ENCODE results near the gene STARD9. TPM values are rescaled to one million over a fixed set of nuclear protein-coding genes. Genes with fewer than 3 reads are reported as not detected.
A peak's percentile ranks its signal among the peaks of the same experiment; 100 is the strongest.

The STARD9 gene
- total and polyA plus RNA-seq, 9 of the 15 experiments (the other 6 are each of a cell fraction or from before 2014, with no cell fraction given), result 0.45 to 6.0 (median 3.6) TPM

GRCh38 chr15:42548249-42549031, 27.0 kb upstream of the STARD9 start, which contains the start of the genes HAUS2 and LRRC57 (continued):
- TF ChIP-seq, protein P1, sequence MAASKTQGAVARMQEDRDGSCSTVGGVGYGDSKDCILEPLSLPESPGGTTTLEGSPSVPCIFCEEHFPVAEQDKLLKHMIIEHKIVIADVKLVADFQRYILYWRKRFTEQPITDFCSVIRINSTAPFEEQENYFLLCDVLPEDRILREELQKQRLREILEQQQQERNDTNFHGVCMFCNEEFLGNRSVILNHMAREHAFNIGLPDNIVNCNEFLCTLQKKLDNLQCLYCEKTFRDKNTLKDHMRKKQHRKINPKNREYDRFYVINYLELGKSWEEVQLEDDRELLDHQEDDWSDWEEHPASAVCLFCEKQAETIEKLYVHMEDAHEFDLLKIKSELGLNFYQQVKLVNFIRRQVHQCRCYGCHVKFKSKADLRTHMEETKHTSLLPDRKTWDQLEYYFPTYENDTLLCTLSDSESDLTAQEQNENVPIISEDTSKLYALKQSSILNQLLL (CRISPR knock-in tag; IDR thresholded peaks at IDR 0.05; ENCODE audit: borderline replicate concordance), result no peak
- TF ChIP-seq FOXP1 (CRISPR knock-in tag; IDR thresholded peaks at IDR 0.05), result 0 out of 2 replicates have a peak, but pooled peaks have one; percentile 19
- TF ChIP-seq RHOXF2B (CRISPR knock-in tag; conservative IDR thresholded peaks at IDR 0.05), result no peak
- peak; percentile 98; the same call in 1 of the 2 replicates for TF ChIP-seq PHF8 (IDR thresholded peaks at IDR 0.05; ENCODE audit: borderline replicate concordance, low read length)
- TF ChIP-seq PREB (CRISPR knock-in tag; IDR thresholded peaks at IDR 0.05), result no peak
- no peak for TF ChIP-seq AFF1 (IDR thresholded peaks at IDR 0.05; ENCODE audit: low read depth in 1 of 2, partially characterized antibody in 2 of 2)
- no peak for TF ChIP-seq ELF4 (CRISPR knock-in tag; IDR thresholded peaks at IDR 0.05)
- TF ChIP-seq, protein P2, sequence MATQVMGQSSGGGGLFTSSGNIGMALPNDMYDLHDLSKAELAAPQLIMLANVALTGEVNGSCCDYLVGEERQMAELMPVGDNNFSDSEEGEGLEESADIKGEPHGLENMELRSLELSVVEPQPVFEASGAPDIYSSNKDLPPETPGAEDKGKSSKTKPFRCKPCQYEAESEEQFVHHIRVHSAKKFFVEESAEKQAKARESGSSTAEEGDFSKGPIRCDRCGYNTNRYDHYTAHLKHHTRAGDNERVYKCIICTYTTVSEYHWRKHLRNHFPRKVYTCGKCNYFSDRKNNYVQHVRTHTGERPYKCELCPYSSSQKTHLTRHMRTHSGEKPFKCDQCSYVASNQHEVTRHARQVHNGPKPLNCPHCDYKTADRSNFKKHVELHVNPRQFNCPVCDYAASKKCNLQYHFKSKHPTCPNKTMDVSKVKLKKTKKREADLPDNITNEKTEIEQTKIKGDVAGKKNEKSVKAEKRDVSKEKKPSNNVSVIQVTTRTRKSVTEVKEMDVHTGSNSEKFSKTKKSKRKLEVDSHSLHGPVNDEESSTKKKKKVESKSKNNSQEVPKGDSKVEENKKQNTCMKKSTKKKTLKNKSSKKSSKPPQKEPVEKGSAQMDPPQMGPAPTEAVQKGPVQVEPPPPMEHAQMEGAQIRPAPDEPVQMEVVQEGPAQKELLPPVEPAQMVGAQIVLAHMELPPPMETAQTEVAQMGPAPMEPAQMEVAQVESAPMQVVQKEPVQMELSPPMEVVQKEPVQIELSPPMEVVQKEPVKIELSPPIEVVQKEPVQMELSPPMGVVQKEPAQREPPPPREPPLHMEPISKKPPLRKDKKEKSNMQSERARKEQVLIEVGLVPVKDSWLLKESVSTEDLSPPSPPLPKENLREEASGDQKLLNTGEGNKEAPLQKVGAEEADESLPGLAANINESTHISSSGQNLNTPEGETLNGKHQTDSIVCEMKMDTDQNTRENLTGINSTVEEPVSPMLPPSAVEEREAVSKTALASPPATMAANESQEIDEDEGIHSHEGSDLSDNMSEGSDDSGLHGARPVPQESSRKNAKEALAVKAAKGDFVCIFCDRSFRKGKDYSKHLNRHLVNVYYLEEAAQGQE (IDR thresholded peaks at IDR 0.05; ENCODE audit: borderline replicate concordance), result no peak
- TF ChIP-seq, protein P2 (CRISPR knock-in tag; IDR thresholded peaks at IDR 0.05; ENCODE audit: low read depth), result no peak; the same call in 1 of the 2 replicates
- no peak for TF ChIP-seq PHB2 (IDR thresholded peaks at IDR 0.05; ENCODE audit: low read depth)
- peak; percentile 83 for TF ChIP-seq SP1 (CRISPR knock-in tag; IDR thresholded peaks at IDR 0.05)
